GM12872 (cell line): ENCODE results near the gene TIMP3.

ENCODE experiments used
- CTCF ChIP-seq: IDR thresholded peaks from 3 replicates; pipeline ENCODE4 v1.5.1; 2011; ENCODE audit warnings: low read depth, mild to moderate bottlenecking, low read length, moderate library complexity; ENCODE audit not compliant: insufficient read depth

The TIMP3 gene

GRCh38 chr22:32864041-32864440 is 62.5 kb downstream of the TIMP3 start:
- TF ChIP-seq CTCF: no peak

DNA sequence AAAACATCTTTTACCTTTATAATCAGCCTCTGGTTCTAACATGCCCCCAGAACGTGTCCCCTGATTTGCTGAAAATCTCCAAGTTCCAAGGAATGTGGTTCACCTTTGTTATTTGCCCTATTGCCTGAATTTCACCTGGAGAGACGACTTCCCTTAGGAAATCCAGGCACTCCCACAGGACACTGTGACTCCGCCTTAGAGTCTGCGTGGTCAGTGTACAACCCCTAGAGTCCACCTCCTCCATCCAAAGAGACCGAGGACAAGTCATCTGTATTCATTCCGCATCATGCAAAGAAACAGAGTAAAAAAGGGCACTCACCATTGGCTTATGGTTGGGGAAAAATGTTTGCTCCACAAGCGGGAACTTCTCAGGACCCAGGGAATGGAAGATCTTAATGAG is 63.1 kb downstream of the TIMP3 start:
- no peak for TF ChIP-seq CTCF

DNA sequence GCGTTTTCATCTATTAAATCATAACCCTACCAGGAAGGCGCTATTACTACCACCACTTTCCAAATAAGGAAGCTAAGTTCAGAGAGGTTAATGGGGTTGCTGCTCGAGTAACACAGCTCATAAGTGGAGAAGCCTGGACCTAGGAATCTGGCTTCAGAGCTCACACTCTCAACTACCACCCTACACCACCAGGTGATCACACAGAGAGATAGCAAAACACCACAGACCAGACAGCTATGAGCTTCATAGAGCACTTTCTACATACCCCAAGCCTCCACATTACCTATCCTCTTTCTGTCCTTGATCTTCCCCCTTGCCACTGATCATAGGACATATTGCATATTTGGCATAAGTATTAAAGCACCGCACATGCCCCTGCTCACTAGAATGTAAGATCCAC is 65.4 kb downstream of the TIMP3 start:
- no peak for TF ChIP-seq CTCF

DNA sequence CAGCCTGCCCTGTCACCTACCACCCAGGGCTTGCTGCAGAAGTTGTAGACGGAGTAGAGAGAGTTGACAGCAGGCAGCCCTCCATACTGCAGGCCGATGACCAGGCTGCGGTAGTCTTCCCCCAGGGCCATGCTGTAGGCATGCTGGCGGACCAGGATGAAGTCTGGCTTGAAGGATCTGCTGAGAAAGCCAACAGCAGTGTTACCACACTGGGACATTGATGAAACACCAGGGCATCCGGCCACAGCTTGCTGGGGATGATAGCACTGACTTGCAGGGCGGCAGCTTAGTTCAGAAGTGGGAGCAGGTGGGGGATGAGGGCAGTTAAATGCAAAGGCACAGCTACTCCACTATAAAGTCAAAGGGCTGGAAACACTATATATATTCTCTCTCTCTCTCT is 67.4 kb downstream of the TIMP3 start:
- no peak for TF ChIP-seq CTCF

DNA sequence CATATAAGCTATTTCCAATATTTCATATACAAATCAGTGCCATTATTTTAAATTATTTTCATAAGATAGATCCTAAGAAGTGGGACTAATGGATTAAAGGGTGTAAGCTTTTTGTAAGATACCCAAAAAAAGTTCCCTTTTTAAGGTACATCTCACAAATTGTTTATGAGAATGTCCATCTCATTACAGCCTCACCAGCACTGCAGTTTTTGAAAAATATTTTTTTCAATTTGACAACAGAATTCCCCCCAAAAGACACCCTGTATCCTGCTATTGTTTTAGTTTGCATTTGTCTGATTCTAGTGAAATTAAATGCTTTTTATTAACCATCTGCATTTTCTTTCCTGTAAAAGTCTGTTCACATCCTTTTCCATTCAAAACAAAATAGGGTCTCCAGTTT is 69.0 kb downstream of the TIMP3 start:
- TF ChIP-seq CTCF: no peak

DNA sequence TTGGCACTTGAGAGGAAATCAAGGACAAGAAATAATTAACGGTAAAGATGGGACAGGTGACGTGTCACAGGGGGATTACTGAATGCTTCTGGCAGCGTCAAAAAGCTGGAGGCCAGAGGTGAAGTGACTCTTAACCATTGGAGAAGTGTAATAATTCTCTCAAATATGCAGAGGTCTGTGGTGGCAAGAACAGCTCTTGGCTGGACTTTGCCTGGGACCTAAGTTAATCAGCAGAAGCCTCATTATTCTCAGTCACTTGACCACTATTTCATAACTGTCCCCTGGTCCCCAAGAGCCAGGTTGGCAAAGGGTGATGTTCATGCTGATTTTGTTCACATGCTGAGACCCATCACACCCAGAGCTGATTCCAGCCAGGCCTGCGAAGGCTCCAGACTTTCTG is 72.9 kb downstream of the TIMP3 start:
- no peak for TF ChIP-seq CTCF

DNA sequence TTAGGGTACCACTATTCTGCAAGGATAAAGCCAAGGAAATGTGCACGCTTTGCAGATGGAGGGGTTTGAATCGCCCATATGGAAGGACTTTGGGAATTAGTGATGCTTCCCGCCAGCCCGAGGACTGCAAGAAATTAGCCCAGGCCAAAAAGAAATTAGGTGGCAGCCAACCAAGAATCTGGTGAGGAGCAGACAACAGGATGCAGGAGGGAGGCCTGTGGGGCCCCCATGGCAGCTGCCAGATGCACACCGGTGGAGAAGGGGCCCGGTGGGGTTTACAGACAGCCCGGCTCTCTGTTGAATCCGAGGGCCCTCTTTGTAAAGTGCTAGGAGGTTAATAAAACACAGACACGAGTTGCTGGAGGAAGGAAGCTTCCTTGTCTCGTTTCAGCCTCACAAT is 73.5 kb downstream of the TIMP3 start:
- no peak for TF ChIP-seq CTCF

GRCh38 chr22:32876516-32876915 is 75.0 kb downstream of the TIMP3 start:
- no peak for TF ChIP-seq CTCF
